ENCODE data around the gene HOXA3.

- no peak for TF ChIP-seq FOS (IDR thresholded peaks at IDR 0.05; ENCODE audit: borderline replicate concordance, extremely low read depth, insufficient read length)
- no peak for TF ChIP-seq YY1 (IDR thresholded peaks at IDR 0.05; ENCODE audit: low read depth, low read length)
- no peak for TF ChIP-seq CHD2 (IDR thresholded peaks at IDR 0.05; ENCODE audit: borderline replicate concordance, low read depth, low read length)
- TF ChIP-seq ZBTB33 (IDR thresholded peaks at IDR 0.05), result no peak
- no peak for TF ChIP-seq CBX3 (IDR thresholded peaks at IDR 0.05; ENCODE audit: borderline replicate concordance, low read depth)
- TF ChIP-seq POLR2A (IDR thresholded peaks at IDR 0.05; ENCODE audit: low read depth, low read length), result no peak
- no peak for TF ChIP-seq ZNF274 (IDR thresholded peaks at IDR 0.05; ENCODE audit: insufficient read depth, insufficient read length)
- TF ChIP-seq CBFB (IDR thresholded peaks at IDR 0.05; ENCODE audit: low read depth), result no peak
Observed at GRCh38 chr7:27094304-27095049, 57.9 kb downstream of the HOXA3 start.

Data from GM12878 (cell line).